HL-60 (cell line): ENCODE data around the gene TBX4.

Experiments used
- CTCF ChIP-seq: IDR thresholded peaks from one replicate; pipeline ENCODE4 v1.5.1; 2011; ENCODE audit warnings: low read length, control low read depth, inconsistent platforms; ENCODE audit not compliant: insufficient read depth
- POLR2AphosphoS5 ChIP-seq: IDR thresholded peaks from 2 replicates; pipeline ENCODE4 v1.6.1; 2012; ENCODE audit warnings: low read depth
- SPI1 ChIP-seq: IDR thresholded peaks from 2 replicates; pipeline ENCODE4 v1.6.1; 2012; ENCODE audit warnings: low read depth, mild to moderate bottlenecking, borderline replicate concordance

- TF ChIP-seq CTCF: no peak
- TF ChIP-seq SPI1: no peak
- no peak for TF ChIP-seq POLR2AphosphoS5
These were observed 68.7 kb downstream of the TBX4 start for GRCh38 chr17:61520897-61521296.
